GM18526 (cell line): ENCODE results near the gene CTNNA2.

Experiments
- POLR2A ChIP-seq: IDR thresholded peaks from 3 replicates; pipeline ENCODE4 v1.6.1; 2011; ENCODE audit not compliant: insufficient read length; ENCODE audit errors: extremely low read depth

Gene CTNNA2

GRCh38 chr2:80048296-80048695 is 535.4 kb downstream of the CTNNA2 start:
- TF ChIP-seq POLR2A: no peak

GRCh38 chr2:80050246-80050645 is 537.4 kb downstream of the CTNNA2 start:
- no peak for TF ChIP-seq POLR2A

- TF ChIP-seq POLR2A: no peak
Measured at GRCh38 chr2:80053522-80054345, 540.9 kb downstream of the CTNNA2 start.

DNA sequence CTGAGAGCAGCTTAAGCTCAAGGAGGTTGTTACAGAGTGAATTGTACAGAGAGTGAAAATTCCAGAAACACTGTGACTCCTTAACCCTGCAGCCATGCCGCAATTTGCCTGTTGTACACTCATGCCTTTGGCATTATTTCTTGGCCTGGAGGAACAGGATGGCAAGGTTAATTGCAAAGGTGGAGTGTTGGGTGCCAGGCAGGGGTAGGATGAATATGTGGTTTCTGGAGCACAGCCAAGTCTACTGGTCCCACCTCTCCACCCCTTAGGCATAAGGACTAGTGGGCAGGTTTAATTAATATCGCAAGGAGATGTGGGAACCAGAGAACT is 541.5 kb downstream of the CTNNA2 start:
- TF ChIP-seq POLR2A: no peak

DNA sequence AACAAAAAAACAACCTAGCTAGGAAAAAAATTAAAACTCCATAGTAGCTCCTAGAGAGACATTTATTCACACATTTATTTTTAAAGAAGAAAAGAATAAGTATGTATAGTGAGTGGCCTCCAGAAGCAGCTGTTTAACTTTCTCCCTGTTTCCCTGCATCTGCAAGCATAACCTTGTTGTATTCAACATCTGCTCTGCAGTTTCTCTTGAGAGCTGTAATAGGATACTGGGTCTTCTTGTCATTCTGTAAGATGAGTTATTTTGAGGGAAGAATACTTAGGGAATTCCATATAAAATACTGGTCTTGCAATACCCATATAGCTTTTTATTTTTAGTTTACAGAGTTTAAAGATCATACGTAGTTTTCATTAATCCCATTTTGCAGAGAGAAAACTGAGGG is 545.1 kb downstream of the CTNNA2 start:
- TF ChIP-seq POLR2A: no peak

GRCh38 chr2:80058562-80058961 is 545.7 kb downstream of the CTNNA2 start:
- TF ChIP-seq POLR2A: no peak

DNA sequence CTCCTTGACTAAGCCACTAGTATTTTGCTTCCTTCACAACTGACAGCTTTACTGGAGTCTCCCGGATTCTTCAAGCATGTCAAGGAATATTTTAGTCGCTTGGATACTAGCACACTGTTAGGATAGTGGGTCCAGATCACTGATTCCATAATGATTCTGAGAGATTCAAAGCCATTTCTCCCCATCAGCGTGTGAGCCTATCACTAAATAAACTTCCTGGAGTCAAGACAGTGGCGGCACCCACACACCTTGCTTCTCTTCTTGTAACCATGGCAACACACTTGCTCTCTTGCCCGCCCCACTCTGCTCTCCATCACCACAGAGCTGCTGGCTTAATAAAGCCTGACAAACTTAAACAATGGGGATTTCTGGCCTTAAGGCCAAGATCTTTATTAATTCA is 546.6 kb downstream of the CTNNA2 start:
- TF ChIP-seq POLR2A: no peak

GRCh38 chr2:80061881-80062280 is 549.0 kb downstream of the CTNNA2 start:
- no peak for TF ChIP-seq POLR2A

DNA sequence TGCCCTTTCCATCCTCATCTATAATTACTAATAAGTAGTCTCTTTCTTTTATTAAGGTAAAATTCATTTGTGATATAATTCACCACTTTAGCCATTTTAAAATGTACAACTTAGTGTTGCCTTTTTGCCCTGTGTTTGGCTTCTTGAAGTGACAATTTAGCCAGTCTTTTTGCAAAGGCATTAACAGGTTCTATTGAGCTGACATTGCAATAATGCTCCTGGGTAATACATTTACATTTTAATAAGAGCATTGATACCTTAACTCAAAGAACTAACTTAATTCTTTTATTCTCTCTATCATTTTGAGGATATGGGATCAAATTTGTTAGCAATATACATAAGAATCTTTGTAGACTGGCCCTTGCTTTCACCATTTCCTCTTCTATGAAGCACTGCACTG is 549.4 kb downstream of the CTNNA2 start:
- TF ChIP-seq POLR2A: no peak

DNA sequence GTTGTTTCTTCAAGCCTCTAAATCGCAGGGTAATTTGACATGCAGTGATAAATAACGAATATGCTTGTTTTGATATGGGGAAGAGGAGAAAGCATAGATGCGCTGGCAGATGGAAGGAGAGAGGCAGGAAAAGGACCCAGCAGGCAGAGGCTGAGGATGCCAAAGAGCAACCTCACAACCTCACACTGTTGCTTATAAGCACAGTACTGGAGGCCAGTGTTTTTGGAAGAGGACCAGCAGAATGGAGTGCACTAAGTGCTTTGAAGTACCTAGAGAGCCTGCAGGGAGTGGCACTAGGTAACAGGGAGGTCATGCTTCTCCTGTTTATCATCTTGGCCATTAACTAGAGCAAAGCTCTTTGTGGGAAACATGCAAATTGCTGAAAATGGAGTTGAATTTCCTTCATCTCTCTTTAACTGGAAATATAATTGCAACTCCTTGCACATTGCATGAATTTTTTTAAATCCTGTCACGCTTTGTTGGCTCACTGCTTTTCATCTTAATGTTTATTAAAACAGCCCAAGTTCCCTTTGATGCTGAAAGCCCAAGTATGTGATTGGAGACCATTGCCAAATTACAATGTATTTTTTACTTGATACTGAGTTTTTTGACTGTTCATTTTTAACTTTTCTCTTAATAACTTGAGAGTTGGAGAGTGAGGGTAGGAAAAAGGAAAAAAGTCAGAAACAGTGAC is 555.3 kb downstream of the CTNNA2 start:
- TF ChIP-seq POLR2A: no peak

- no peak for TF ChIP-seq POLR2A
Measured at GRCh38 chr2:80070587-80070986, 557.7 kb downstream of the CTNNA2 start.

GRCh38 chr2:80071941-80072340 is 559.1 kb downstream of the CTNNA2 start:
- no peak for TF ChIP-seq POLR2A

- no peak for TF ChIP-seq POLR2A
Measured at GRCh38 chr2:80073134-80073561, 560.3 kb downstream of the CTNNA2 start.

DNA sequence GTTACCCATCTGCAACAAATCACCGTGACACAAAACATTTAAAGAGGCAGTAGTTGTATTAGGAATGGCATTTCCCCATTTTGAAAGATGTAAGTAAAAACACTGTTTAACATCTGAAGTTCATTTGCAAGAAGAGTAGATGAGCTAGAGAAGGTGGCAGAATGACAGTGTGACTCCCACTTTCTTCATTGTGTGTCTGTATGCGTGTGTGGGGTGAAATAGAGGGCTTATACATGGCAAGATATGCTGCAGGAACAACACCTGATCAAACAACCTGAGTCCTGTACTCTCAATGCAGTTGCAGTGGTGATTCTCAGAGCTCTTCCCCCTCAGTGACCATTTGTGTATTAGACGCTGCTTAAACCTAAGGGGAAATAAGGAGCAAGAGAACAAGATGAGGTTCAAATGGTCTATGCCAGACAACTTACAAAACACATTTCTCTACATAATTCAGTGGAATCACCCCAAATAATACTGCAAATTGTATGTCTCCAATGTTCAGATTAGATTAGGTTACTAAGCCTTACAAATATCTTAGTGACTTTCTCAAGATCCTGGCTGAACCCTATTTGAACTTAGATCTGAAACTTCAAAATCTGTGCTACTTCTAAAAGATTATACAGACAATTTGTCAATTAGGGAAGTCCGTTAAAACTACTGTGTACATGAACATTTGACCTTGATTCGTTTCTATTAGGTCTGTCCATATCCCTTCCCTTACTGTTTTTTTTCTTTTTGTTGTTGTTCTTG is 561.6 kb downstream of the CTNNA2 start:
- TF ChIP-seq POLR2A: no peak

DNA sequence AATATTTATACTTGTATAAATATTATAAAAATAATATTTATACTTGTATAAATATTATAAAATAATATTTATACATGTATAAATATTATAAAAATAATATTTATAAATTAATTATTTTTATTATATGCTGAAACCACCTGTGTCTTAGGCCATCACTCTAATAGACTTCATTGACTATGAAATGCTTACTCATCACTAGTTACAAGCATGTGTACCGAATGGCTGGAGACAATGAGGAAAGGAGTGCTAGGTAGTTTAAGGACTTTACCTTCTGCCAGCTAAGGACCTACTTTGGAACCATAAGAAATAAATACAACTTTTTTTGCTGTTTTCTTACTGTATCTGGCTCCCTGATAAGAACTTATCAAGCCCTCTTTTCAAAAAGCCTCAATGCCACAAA is 562.9 kb downstream of the CTNNA2 start:
- TF ChIP-seq POLR2A: no peak
